Neural progenitor cell (in vitro differentiated cells): Measurements from ENCODE around the gene C11orf16. TPM values are rescaled to one million over a fixed set of nuclear protein-coding genes. Genes with fewer than 3 reads are reported as not detected.
"Not testable (repeated sequence)": the region's sequence is repeated elsewhere in the genome, so short reads cannot be mapped to it uniquely, and the experiment has no call there.

Experiments
- DNase-seq: peaks from one replicate; pipeline ENCODE4 v3.0.0-alpha.2; 2016; ENCODE audit warnings: low spot score
- H2AFZ ChIP-seq: fragments of 200-600 bp; sonication (generic); replicated peaks from 2 replicates; pipeline ENCODE4 v1.6.1; 2016; ENCODE audit warnings: antibody characterized with exemption
- H3F3A ChIP-seq: fragments of 200-600 bp; sonication (generic); 2 replicates; pipeline ENCODE4 v1.6.1; 2016; ENCODE audit warnings: antibody characterized with exemption, low read depth
- H3K27ac ChIP-seq: fragments of 200-600 bp; sonication (generic); 2 replicates; pipeline ENCODE4 v1.5.1; 2016; ENCODE audit warnings: mild to moderate bottlenecking
- H3K27me3 ChIP-seq: fragments of 200-600 bp; sonication (generic); 2 replicates; pipeline ENCODE4 v1.6.1; 2016; ENCODE audit warnings: mild to moderate bottlenecking, moderate library complexity
- H3K36me3 ChIP-seq: fragments of 200-600 bp; sonication (generic); 2 replicates; pipeline ENCODE4 v1.5.1; 2016
- H3K4me1 ChIP-seq: fragments of 200-600 bp; sonication (generic); 2 replicates; pipeline ENCODE4 v1.6.1; 2016; ENCODE audit warnings: mixed run types
- H3K4me2 ChIP-seq: fragments of 200-600 bp; sonication (generic); 2 replicates; pipeline ENCODE4 v1.6.1; 2016
- H3K4me3 ChIP-seq: fragments of 200-600 bp; sonication (generic); 2 replicates; pipeline ENCODE4 v1.5.1; 2016
- H3K79me2 ChIP-seq: fragments of 200-600 bp; sonication (generic); 2 replicates; pipeline ENCODE4 v1.6.1; 2016; ENCODE audit warnings: low read depth
- H3K9ac ChIP-seq: fragments of 200-600 bp; sonication (generic); 2 replicates; pipeline ENCODE4 v1.6.1; 2016
- H3K9me3 ChIP-seq: fragments of 200-600 bp; sonication (generic); 2 replicates; pipeline ENCODE4 v1.5.1; 2016; ENCODE audit warnings: low read depth
- H4K20me1 ChIP-seq: fragments of 200-600 bp; sonication (generic); 2 replicates; pipeline ENCODE4 v1.6.1; 2016; ENCODE audit warnings: low read depth
- H3K27ac Mint-ChIP-seq: 3 replicates; pipeline ENCODE4 v1.8.0; 2021; ENCODE audit warnings: mixed read lengths
- H3K27me3 Mint-ChIP-seq: 2 replicates; pipeline ENCODE4 v1.8.0; 2022; ENCODE audit warnings: low read depth, mild to moderate bottlenecking, inconsistent platforms, moderate library complexity, mixed read lengths; ENCODE audit not compliant: insufficient read depth
- H3K36me3 Mint-ChIP-seq: 3 replicates; pipeline ENCODE4 v1.8.0; 2021; ENCODE audit warnings: mixed read lengths
- H3K4me1 Mint-ChIP-seq: 3 replicates; pipeline ENCODE4 v1.8.0; 2021; ENCODE audit warnings: mixed read lengths
- H3K4me3 Mint-ChIP-seq: 3 replicates; pipeline ENCODE4 v1.8.0; 2021; ENCODE audit warnings: mild to moderate bottlenecking, moderate library complexity, mixed read lengths
- H3K9me3 Mint-ChIP-seq: 3 replicates; pipeline ENCODE4 v1.8.0; 2020; ENCODE audit warnings: mixed read lengths
- EZH2 ChIP-seq: fragments of 200-600 bp; sonication (generic); IDR thresholded peaks from 2 replicates; pipeline ENCODE4 v1.6.1; 2017; ENCODE audit warnings: antibody characterized with exemption, mild to moderate bottlenecking, moderate library complexity
- EZH2phosphoT487 ChIP-seq: fragments of 200-600 bp; sonication (generic); IDR thresholded peaks from 2 replicates; pipeline ENCODE4 v1.6.1; 2017; ENCODE audit warnings: antibody characterized with exemption
- total RNA-seq: library from RNA; depleted of rRNA; stranded (reverse); fragments of >200 nt; gene quantifications from 2 replicates; pipeline ENCODE4 v1.2.3, GENCODE V29; 2015; ENCODE audit warnings: low replicate concordance
- TF ChIP-seq, protein P1 (sequence below): fragments of 200-600 bp; sonication (generic); IDR thresholded peaks from 2 replicates; pipeline ENCODE4 v1.5.1; 2017; ENCODE audit warnings: antibody characterized with exemption, mild to moderate bottlenecking

Gene C11orf16
- total RNA-seq, 1 donor from 2014 or later = not detected

DNA sequence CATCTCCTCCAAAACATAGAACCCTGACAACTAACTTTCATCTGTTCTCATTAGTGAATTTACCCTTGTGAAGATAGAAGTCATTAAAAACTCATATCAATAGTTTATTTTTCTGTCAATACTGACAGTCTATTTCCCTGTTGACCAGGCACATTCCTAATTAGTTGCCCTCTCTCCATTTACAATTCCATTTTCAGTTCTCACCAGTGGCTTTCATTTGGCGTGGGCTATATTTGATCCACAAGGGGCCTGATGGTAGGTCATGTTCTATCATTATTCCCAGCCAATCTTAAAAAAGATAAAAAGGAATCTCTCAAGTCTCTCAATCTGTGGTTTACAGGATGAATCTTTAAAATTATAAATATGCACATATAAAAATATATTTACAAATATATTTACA is 25.6 kb downstream of the C11orf16 start:
- H3K9me3 ChIP-seq = no peaks in the 10 kb centered on the region
- no peak overlapping the region for H3K4me3 ChIP-seq
- Mint-ChIP-seq H3K27me3 (no peaks in the 10 kb centered on the region), H3K9me3 (peaks cover 7% of the 10 kb centered on the region), H3K4me1 (peaks cover 14% of the 10 kb centered on the region), H3K27ac (no peak overlapping the region), H3K4me3 (no peak overlapping the region), H3K36me3 (peaks cover under 1% of the 10 kb centered on the region)
- H3K9ac ChIP-seq = no peak overlapping the region
- H4K20me1 ChIP-seq = no peaks in the 10 kb centered on the region
- TF ChIP-seq, protein P1, sequence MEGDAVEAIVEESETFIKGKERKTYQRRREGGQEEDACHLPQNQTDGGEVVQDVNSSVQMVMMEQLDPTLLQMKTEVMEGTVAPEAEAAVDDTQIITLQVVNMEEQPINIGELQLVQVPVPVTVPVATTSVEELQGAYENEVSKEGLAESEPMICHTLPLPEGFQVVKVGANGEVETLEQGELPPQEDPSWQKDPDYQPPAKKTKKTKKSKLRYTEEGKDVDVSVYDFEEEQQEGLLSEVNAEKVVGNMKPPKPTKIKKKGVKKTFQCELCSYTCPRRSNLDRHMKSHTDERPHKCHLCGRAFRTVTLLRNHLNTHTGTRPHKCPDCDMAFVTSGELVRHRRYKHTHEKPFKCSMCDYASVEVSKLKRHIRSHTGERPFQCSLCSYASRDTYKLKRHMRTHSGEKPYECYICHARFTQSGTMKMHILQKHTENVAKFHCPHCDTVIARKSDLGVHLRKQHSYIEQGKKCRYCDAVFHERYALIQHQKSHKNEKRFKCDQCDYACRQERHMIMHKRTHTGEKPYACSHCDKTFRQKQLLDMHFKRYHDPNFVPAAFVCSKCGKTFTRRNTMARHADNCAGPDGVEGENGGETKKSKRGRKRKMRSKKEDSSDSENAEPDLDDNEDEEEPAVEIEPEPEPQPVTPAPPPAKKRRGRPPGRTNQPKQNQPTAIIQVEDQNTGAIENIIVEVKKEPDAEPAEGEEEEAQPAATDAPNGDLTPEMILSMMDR = no peak
- TF ChIP-seq EZH2phosphoT487 = no peak
- no peak for TF ChIP-seq EZH2
- H2AFZ ChIP-seq = no peak overlapping the region
- peaks cover under 1% of the 10 kb centered on the region for H3K4me1 ChIP-seq
- peaks cover 25% of the 10 kb centered on the region for H3K27me3 ChIP-seq
- peaks cover 10% of the 10 kb centered on the region for H3K79me2 ChIP-seq
- DNase-seq = no peak
- H3K27ac ChIP-seq = no peak overlapping the region
- H3F3A ChIP-seq = peaks cover 31% of the 10 kb centered on the region
- H3K36me3 ChIP-seq = no peaks in the 10 kb centered on the region
- H3K4me2 ChIP-seq = no peak overlapping the region

DNA sequence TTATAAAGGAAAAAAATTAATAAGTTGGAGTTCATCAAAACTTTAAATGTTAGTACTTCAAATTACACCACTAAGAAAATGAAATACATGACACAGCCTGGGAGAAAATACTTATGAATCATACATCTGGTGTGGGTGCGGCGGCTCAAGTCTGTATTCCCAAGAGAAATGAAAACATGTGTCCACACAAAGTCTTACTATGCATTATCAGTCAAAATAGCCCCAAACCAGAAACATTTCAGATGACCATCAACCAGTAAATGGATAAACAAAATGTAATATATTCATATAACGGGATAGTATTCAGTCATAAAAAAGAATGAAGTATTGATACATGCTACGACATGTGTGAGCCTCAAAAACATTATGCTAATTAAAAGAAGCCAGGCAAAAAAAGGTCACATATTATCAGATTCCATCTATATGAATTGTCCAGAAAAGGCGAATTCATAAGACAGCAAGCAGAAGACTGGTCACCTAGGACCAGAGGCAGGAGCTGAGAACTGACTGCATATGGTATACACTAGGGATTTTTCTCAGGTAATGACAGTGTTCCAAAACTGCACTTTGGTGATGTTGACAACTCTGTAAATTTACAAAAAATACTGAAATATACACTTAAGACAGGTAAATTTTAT is 27.1 kb downstream of the C11orf16 start:
- Histone ChIP-seq H3K27me3 (peaks cover 25% of the 10 kb centered on the region), H3K4me1 (no peaks in the 10 kb centered on the region), H3K4me3 (no peak overlapping the region), H3K9ac (no peak overlapping the region), H3K36me3 (no peaks in the 10 kb centered on the region), H3K79me2 (no peaks in the 10 kb centered on the region), H3F3A (peaks cover 24% of the 10 kb centered on the region), H4K20me1 (no peaks in the 10 kb centered on the region), H2AFZ (no peak overlapping the region), H3K9me3 (no peaks in the 10 kb centered on the region), H3K4me2 (no peak overlapping the region), H3K27ac (no peak overlapping the region)
- Mint-ChIP-seq H3K27ac (no peak overlapping the region), H3K4me1 (peaks cover 13% of the 10 kb centered on the region), H3K27me3 (no peaks in the 10 kb centered on the region), H3K36me3 (peaks cover 3% of the 10 kb centered on the region), H3K4me3 (no peak overlapping the region), H3K9me3 (peaks cover 12% of the 10 kb centered on the region)
- no peak for TF ChIP-seq EZH2phosphoT487
- no peak for TF ChIP-seq EZH2
- TF ChIP-seq, protein P1 = no peak
- no peak for DNase-seq

DNA sequence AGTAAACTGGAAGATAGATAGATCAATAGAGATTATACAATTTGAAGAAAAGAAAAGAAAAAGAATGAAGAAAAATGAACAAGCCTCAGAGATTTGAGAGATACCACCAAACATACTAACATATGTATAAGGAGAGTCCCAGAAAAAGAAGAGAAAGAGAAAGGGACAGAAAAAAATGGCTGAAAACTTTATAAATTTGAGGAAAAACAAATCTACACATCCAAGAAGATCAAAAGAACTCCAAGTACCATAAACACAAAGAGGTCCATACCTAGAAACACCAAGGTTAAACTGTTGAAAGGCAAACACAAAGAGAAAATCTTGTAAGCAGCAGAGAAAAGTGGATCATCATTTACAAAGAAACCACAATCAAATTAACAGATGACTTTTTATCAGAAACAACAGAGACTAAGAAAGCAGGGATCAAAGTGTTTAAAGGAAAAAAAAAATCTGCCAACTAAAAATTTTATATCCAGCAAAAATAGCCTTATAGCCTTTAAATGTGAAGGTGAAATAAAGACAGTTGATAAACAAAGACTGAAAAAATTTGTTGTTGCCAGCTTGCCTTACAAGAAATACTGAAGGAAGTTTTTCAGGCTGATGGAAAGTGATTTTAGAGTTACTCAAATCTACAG is 33.5 kb downstream of the C11orf16 start:
- H3K4me3 Mint-ChIP-seq = no peak overlapping the region

DNA sequence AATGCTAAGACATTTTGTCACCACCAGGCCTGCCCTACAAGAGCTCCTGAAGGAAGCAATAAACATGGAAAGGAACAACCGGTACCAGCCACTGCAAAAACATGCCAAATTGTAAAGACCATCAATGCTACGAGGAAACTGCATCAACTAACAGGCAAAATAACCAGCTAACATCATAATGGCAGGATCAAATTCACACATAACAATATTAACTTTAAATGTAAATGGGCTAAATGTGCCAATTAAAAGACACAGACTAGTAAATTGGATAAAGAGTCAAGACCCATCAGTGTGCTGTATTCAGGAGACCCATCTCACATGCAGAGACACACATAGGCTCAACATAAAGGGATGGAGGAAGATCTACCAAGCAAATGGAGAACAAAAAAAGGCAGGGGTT is 41.6 kb downstream of the C11orf16 start:
- not testable (repeated sequence) for H3F3A ChIP-seq, H4K20me1 ChIP-seq, H3K4me1 Mint-ChIP-seq, H3K4me3 ChIP-seq, H3K27ac ChIP-seq, H3K27me3 ChIP-seq, H3K4me3 Mint-ChIP-seq, H3K27me3 Mint-ChIP-seq, H3K27ac Mint-ChIP-seq, H3K36me3 ChIP-seq, DNase-seq, H3K9me3 ChIP-seq, H3K36me3 Mint-ChIP-seq, H3K4me1 ChIP-seq, H3K79me2 ChIP-seq, H3K4me2 ChIP-seq, H2AFZ ChIP-seq, H3K9ac ChIP-seq
- H3K9me3 Mint-ChIP-seq = peaks cover 24% of the 10 kb centered on the region

More for the DNA sequence above, 33.5 kb downstream of the C11orf16 start:
- Histone ChIP-seq H3K79me2 (no peaks in the 10 kb centered on the region), H3F3A (no peaks in the 10 kb centered on the region), H3K4me3 (no peak overlapping the region), H4K20me1 (no peaks in the 10 kb centered on the region), H3K27me3 (no peaks in the 10 kb centered on the region), H3K4me1 (no peaks in the 10 kb centered on the region), H3K36me3 (no peaks in the 10 kb centered on the region), H3K4me2 (no peak overlapping the region), H3K9ac (no peak overlapping the region), H3K9me3 (peaks cover 11% of the 10 kb centered on the region), H2AFZ (no peak overlapping the region), H3K27ac (no peak overlapping the region)
- TF ChIP-seq EZH2 (no peak), EZH2phosphoT487 (no peak)
- TF ChIP-seq, protein P1 = no peak
- Mint-ChIP-seq H3K27ac (no peak overlapping the region), H3K9me3 (peaks cover 26% of the 10 kb centered on the region), H3K4me1 (no peaks in the 10 kb centered on the region), H3K36me3 (peaks cover 8% of the 10 kb centered on the region), H3K27me3 (no peaks in the 10 kb centered on the region)
- no peak for DNase-seq
